Fibroblast of mammary gland (primary cell): ENCODE results near the gene HERC2.
"Not testable (repeated sequence)": the region's sequence is repeated elsewhere in the genome, so short reads cannot be mapped to it uniquely, and the experiment has no call there.

Experiments used
- DNase-seq: peaks from one replicate; pipeline ENCODE4 v3.0.0-alpha.2; 2010; ENCODE audit warnings: low read depth
- H3K4me3 ChIP-seq: 2 replicates; pipeline ENCODE4 v1.5.1; 2011; ENCODE audit warnings: low read depth, mild to moderate bottlenecking, low read length, moderate library complexity; ENCODE audit not compliant: control insufficient read depth
- TF ChIP-seq, protein P1 (sequence below): conservative IDR thresholded peaks from 2 replicates; pipeline ENCODE4 v1.5.1; 2011; ENCODE audit warnings: low read depth, low read length, inconsistent platforms; ENCODE audit not compliant: control insufficient read depth, insufficient read depth

Gene HERC2

DNA sequence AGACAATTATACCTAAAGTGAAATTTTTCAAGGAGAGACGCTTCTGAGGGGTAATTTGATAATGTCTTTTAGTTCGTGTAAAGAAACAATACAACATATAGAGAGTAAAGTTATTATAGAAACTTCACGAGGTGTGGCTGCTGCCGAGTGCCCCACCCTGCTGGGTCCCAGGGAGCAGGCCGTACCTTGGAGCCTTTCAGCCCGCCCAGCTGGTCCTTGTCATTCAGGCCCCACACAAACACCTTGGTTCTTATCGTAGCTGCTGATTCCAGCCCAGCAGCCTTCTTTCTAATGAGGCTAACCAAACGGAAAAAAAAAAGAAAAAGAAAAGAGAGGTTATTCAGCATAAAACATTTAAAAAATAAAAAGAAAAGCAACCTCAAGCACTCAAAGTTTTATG, 139.8 kb downstream of the HERC2 start:
- TF ChIP-seq, protein P1, sequence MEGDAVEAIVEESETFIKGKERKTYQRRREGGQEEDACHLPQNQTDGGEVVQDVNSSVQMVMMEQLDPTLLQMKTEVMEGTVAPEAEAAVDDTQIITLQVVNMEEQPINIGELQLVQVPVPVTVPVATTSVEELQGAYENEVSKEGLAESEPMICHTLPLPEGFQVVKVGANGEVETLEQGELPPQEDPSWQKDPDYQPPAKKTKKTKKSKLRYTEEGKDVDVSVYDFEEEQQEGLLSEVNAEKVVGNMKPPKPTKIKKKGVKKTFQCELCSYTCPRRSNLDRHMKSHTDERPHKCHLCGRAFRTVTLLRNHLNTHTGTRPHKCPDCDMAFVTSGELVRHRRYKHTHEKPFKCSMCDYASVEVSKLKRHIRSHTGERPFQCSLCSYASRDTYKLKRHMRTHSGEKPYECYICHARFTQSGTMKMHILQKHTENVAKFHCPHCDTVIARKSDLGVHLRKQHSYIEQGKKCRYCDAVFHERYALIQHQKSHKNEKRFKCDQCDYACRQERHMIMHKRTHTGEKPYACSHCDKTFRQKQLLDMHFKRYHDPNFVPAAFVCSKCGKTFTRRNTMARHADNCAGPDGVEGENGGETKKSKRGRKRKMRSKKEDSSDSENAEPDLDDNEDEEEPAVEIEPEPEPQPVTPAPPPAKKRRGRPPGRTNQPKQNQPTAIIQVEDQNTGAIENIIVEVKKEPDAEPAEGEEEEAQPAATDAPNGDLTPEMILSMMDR: no peak
- no peak for DNase-seq
- H3K4me3 ChIP-seq: no peak overlapping the region

DNA sequence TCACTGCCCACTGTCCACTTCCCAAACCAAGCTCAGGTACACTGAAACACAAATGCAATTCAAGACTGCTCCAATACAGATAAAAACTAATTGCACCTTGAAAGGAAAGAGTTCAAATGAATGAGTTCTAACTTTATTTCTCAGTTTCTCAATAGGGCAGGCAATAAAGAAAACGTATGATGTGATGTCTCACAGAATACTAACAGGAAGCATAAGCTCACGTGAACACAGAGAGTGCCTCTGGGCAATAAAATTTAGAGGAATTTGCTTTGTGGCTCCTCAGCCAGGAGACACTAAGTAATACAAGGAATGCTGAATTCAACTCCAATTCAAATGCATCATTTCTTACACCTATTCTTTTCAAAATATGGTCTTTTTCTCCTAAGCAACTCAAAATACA, 140.6 kb downstream of the HERC2 start:
- TF ChIP-seq, protein P1: no peak
- DNase-seq: no peak
- H3K4me3 ChIP-seq: no peak overlapping the region

DNA sequence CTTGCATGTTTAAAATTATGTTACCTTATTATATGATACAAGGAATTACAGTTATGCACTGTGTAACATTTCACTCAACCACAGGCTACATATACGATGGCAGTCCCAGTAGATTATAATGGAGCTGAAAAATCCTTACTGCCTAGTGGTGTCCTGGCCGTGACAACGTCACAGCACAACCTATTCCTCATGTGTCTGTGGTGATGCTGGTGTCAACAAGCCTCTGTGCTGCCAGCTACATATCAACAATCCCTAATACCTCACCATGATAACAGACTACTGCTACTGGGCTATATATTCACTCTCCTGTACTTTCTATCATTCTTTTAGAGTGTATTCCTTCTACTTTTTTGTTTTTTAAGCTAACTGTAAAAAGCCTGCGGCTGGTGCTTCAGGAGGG, 142.7 kb downstream of the HERC2 start:
- no peak overlapping the region for H3K4me3 ChIP-seq
- DNase-seq: no peak
- TF ChIP-seq, protein P1: no peak

DNA sequence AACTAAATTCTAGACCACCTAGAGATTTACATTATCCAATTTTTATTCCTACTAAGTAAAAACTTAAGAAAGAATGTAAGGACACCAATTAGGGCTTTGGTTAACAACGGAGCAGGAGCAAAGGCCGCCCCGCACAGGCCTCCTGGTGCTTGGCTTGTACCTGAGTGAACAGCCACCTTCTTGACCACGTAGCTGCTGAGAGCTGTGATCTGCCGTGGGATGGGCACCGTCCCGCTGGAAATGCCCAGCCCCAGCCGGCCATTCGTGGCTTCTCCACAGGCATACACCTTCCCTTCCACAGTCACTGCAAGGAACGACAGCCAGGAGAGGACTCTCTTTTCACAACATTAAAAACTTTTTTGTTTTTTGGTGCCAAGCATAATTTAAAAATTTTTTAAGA, 143.3 kb downstream of the HERC2 start:
- no peak overlapping the region for H3K4me3 ChIP-seq
- TF ChIP-seq, protein P1: no peak
- DNase-seq: no peak

DNA sequence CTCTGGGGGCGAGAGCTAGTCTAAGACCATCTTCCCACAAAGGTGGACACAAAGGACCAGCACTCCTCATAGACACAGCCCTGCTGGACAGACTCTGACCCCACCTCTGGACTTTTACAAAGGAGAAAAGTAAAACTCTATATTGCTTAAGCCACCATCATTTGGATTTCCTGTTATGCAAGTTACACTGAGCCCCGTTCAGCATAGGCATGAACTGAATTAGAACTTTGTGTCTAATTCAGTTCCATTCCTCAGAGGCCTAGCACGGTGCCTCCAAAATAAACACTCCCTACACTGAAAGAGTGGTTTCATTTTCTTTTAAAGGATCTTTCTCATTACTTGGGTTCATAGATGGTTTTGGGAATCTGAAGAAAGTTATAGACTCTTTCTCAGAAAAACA, 143.7 kb downstream of the HERC2 start:
- no peak for DNase-seq
- TF ChIP-seq, protein P1: no peak
- H3K4me3 ChIP-seq: no peak overlapping the region

DNA sequence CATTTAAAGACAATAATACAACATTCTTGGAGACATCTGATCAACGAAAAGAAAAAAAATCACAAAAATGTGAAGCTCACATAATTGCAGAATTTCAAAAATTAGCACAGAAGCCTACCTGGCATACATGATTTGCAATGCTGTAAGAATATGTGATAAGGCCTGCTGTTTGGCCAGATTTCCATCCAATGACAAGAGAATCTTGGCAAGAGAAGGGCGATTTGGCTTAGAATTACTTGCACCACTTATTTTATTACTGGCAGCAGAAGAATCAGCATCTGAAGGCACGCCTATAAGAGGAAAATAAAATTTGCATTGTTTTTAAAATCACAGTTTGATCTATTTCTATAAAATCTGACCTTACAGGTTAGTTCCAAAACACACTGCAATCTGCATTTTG, 152.6 kb downstream of the HERC2 start:
- no peak overlapping the region for H3K4me3 ChIP-seq
- DNase-seq: no peak
- TF ChIP-seq, protein P1: no peak

DNA sequence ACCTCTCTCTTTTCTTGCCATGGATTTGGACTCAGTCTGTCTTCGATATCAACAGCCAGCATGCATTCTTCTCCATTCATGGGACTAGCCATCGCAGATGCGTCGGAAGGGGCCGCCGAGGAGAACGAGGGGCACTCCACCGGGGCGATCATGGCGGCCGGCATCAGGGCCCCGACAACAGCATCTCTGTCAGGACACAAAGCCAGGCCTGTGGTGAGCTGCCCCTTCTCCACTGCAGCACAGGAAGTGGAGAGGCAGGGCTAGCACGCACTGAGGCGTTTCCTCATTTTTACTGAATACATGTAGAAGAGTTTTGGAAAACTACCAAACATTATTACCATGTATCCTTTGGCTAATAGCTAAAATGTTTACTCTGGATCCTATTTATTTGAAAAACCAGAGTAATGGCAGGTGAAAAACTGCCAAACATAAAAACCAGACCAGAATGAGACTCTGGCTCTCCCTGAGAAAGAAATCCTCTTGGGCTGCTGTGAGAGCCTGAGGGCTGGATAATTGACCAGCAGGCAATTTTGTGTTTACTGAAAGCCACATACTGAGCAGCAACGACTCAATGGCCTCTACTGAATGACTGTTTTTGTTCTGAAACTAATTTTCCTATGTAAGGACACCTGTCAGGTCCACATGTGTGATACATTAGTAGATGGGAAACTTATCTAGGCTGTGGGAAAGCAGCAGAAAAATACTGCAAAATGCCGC, 153.4 kb downstream of the HERC2 start:
- DNase-seq, H3K4me3 ChIP-seq: not testable (repeated sequence)
